Kidney epithelial cell (primary cell): Measurements from ENCODE around the gene TMC4. TPM values are rescaled to one million over a fixed set of nuclear protein-coding genes. Genes with fewer than 3 reads are reported as not detected.

ENCODE experiments used
- DNase-seq: peaks from one replicate; pipeline ENCODE4 v3.0.0-alpha.2; 2010; ENCODE audit warnings: low read depth
- H3K27me3 ChIP-seq: 2 replicates; pipeline ENCODE4 v1.6.0; 2011; ENCODE audit warnings: low read length; ENCODE audit not compliant: control insufficient read depth, insufficient read depth
- H3K36me3 ChIP-seq: 2 replicates; pipeline ENCODE4 v1.5.1; 2011; ENCODE audit warnings: low read length; ENCODE audit not compliant: control insufficient read depth, insufficient read depth
- H3K4me3 ChIP-seq: 2 replicates; pipeline ENCODE4 v1.5.1; 2011; ENCODE audit warnings: low read depth, mild to moderate bottlenecking, control low read depth, low read length
- total RNA-seq: library from RNA; depleted of rRNA; stranded (reverse); fragments of >200 nt; gene quantifications from 2 replicates; pipeline ENCODE4 v1.2.3, GENCODE V29; 2015
- TF ChIP-seq, protein P1 (sequence below): IDR thresholded peaks from 2 replicates; pipeline ENCODE4 v1.5.1; 2011; ENCODE audit warnings: mild to moderate bottlenecking, moderate library complexity, low read length, control low read depth, inconsistent platforms; ENCODE audit not compliant: insufficient read depth, poor library complexity, severe bottlenecking

TMC4 gene
- total RNA-seq, 1 donor from 2014 or later, result 33.9 TPM

DNA sequence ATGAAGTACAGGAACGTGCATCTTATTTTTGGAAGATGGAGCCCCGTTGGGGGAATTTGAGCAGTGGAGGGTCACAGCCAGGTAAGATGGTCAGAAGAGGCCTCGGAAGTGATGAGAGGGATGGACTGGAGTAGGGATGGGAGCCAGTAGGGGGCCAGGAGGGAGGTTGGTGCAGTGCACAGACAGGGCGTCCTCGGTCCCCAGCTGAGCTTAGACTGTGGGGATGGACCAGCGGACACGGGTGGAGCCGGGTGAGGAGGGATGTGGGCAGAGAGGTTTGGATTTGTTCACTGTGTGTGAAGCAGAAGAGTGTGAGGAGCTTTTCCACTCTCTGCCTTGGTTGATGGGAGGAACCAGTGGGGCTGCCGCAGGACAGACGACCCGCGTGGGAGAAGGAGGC is 38.3 kb upstream of the TMC4 start:
- peaks cover 6% of the 10 kb centered on the region for H3K36me3 ChIP-seq
- H3K27me3 ChIP-seq, result peaks cover 2% of the 10 kb centered on the region
- no peak overlapping the region for H3K4me3 ChIP-seq
- TF ChIP-seq, protein P1, sequence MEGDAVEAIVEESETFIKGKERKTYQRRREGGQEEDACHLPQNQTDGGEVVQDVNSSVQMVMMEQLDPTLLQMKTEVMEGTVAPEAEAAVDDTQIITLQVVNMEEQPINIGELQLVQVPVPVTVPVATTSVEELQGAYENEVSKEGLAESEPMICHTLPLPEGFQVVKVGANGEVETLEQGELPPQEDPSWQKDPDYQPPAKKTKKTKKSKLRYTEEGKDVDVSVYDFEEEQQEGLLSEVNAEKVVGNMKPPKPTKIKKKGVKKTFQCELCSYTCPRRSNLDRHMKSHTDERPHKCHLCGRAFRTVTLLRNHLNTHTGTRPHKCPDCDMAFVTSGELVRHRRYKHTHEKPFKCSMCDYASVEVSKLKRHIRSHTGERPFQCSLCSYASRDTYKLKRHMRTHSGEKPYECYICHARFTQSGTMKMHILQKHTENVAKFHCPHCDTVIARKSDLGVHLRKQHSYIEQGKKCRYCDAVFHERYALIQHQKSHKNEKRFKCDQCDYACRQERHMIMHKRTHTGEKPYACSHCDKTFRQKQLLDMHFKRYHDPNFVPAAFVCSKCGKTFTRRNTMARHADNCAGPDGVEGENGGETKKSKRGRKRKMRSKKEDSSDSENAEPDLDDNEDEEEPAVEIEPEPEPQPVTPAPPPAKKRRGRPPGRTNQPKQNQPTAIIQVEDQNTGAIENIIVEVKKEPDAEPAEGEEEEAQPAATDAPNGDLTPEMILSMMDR, result no peak
- no peak for DNase-seq

GRCh38 chr19:54209811-54210494 is 37.0 kb upstream of the TMC4 start:
- Histone ChIP-seq H3K36me3 (peaks cover 6% of the 10 kb centered on the region), H3K27me3 (peaks cover 2% of the 10 kb centered on the region), H3K4me3 (no peak overlapping the region)
- peak; percentile 97 for DNase-seq
- TF ChIP-seq, protein P1, result no peak

GRCh38 chr19:54209058-54209810 is 36.3 kb upstream of the TMC4 start:
- DNase-seq, result no peak
- TF ChIP-seq, protein P1, result no peak
- no peak overlapping the region for H3K4me3 ChIP-seq
- peaks cover 6% of the 10 kb centered on the region for H3K36me3 ChIP-seq
- peaks cover 2% of the 10 kb centered on the region for H3K27me3 ChIP-seq

- Histone ChIP-seq H3K4me3 (no peak overlapping the region), H3K27me3 (peaks cover 2% of the 10 kb centered on the region), H3K36me3 (peaks cover 6% of the 10 kb centered on the region)
- TF ChIP-seq, protein P1, result no peak
- DNase-seq, result no peak
Measured at GRCh38 chr19:54208784-54209057, 35.8 kb upstream of the TMC4 start.

DNA sequence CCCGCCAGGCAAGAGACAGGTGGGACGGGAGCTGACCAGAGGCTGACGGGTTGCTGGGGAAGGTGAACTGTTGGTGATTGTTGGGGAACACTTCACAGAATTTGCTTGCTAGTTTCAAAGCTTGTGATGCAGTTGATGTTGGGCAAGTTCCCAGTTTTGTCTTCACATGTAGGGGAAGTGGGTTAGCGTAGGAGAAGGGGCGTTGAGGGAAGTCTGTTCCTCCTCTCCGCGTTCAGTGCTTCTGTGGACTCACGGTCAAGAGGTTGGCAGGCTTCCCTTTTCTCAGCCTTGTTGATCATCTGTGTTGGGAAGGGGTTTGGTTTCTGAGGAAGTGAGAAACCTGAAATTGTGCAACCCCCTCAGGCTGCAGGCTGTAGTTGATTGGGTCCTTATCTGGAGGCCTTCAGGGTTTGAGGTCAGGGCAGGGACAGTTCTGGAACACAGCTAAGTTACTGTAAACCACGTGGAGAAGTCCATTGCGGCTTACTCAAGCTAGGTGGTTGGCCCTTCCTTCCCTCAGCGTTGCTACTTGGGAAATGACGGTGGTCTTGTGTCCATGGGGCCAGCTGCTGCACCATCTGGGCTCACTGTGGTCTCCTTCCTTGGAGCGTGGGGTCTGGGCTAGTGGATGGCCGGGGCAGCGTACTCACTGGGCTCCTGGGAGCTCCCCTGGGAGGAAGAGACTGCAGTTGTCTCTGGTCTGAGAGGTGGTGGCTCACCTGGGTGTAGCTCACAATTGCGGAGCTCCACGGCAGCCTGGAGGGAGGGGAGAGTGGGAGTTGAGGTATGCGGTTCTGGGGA is 35.2 kb upstream of the TMC4 start:
- Histone ChIP-seq H3K36me3 (peaks cover 6% of the 10 kb centered on the region), H3K4me3 (no peak overlapping the region), H3K27me3 (peaks cover 2% of the 10 kb centered on the region)
- DNase-seq, result no peak
- TF ChIP-seq, protein P1, result no peak
